GM12891 (cell line): ENCODE measurements around the gene STARD10.
"Not testable (repeated sequence)": the region's sequence is repeated elsewhere in the genome, so short reads cannot be mapped to it uniquely, and the experiment has no call there.

Experiments
- DNase-seq: peaks from one replicate; pipeline ENCODE4 v3.0.0; 2011; ENCODE audit warnings: low spot score; ENCODE audit not compliant: insufficient read length
- FAIRE-seq: peaks from 2 replicates; lab custom pipeline; 2011; peaks lifted over from hg19 to GRCh38; lab: Jason Lieb, UNC
- PAX5 ChIP-seq: IDR thresholded peaks from 2 replicates; pipeline ENCODE4 v1.6.1; 2011; ENCODE audit warnings: low read length, moderate library complexity, mild to moderate bottlenecking; ENCODE audit not compliant: insufficient read depth, severe bottlenecking
- POLR2A ChIP-seq: IDR thresholded peaks from 2 replicates; pipeline ENCODE4 v1.6.1; 2011; ENCODE audit warnings: low read depth, low read length, control low read depth
- POLR2AphosphoS5 ChIP-seq: IDR thresholded peaks from 2 replicates; pipeline ENCODE4 v1.6.1; 2011; ENCODE audit warnings: low read depth, low read length, control low read depth
- POU2F2 ChIP-seq: IDR thresholded peaks from 2 replicates; pipeline ENCODE4 v1.6.1; 2011; ENCODE audit warnings: low read depth, mild to moderate bottlenecking, control low read depth, low read length, moderate library complexity
- SPI1 ChIP-seq: IDR thresholded peaks from 2 replicates; pipeline ENCODE4 v1.6.1; 2011; ENCODE audit warnings: low read depth, low read length, control low read depth
- TAF1 ChIP-seq: IDR thresholded peaks from 2 replicates; pipeline ENCODE4 v1.6.1; 2011; ENCODE audit warnings: low read depth, low read length, control low read depth

STARD10 gene

DNA sequence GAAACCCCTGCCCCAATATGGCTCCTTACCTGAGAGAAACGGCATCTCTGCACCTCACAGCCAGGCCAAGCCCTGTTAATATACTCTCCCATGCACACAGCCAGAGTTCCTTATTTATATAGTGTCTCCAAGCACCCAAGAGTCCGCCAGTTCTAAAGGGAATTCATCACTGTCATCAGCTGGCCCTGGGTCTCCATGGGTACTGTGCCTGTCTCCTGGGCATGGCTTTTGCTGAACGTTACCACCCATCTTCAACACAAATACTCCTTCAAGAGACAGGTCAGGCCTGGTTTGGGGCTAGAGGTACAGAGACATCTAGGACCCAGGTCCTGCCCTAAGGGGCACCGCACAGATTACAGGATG is 18.7 kb upstream of the STARD10 start:
- TF ChIP-seq TAF1 (no peak), PAX5 (no peak), POLR2AphosphoS5 (no peak), POU2F2 (no peak), SPI1 (no peak), POLR2A (no peak)
- FAIRE-seq, result no peak
- DNase-seq, result no peak

DNA sequence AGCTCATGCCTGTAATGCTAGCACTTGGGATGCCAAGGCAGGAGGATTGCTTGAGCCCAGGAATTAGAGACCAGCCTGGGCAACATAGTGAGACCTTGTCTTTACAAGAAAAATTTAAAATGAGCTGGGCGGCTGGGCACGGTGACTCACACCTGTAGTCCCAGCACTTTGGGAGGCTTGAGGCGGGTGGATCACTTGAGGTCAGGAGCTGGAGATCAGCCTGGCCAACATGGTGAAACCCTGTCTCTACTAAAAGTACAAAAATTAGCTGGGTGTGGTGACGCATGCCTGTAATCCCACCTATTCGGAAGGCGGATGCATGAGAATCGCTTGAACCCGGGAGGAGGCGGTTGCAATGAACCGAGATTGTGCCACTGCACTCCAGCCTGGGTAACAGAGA is 17.8 kb upstream of the STARD10 start:
- FAIRE-seq, DNase-seq: not testable (repeated sequence)

DNA sequence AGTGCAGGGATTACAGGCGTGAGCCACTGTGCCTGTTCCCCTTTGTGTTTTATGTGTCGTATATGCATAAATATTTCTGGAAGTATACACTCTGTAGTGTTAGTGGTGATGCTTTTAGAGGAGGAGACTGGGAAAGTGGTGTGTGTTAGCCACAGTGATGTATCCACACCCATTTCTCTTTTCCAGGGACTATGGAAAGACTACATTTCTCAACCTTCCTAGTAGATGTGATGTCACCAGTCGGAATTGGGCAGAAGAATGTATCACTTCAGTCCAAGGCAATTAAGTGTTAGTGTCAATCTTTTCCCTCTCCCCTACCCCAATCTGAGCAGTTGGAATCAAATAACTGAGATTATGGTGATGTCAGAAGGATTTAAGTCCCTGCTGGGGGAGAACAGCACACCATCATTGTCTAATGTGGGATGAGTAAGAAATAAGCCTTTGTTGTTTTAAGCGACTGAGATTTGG is 14.5 kb upstream of the STARD10 start:
- TF ChIP-seq POLR2AphosphoS5 (no peak), PAX5 (no peak), TAF1 (no peak), POLR2A (no peak), POU2F2 (no peak), SPI1 (no peak)
- FAIRE-seq (no peak), DNase-seq (no peak)

DNA sequence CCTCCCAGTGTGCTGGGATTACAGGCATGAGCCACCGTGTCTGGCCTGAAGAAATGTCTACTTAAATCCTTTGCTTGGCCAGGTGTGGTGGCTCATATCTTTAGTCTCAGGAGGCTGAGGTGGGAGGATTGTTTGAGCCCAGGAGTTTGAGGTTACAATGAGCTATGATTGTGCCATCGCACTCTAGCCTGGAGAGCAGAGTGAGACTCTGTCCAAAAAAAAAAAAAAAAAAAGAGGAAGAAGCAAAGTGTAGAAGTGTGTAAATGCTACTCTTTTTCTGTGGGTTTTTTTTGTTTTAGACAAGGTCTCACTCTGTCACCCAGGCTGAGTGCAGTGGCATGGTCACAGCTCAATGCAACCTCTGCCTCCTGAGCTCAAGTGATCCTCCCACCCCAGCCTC is 13.9 kb upstream of the STARD10 start:
- TF ChIP-seq PAX5 (no peak), TAF1 (no peak), POLR2AphosphoS5 (no peak), POLR2A (no peak), POU2F2 (no peak), SPI1 (peak; percentile 14; the same call in 1 of the 2 replicates)
- DNase-seq (no peak), FAIRE-seq (no peak)

DNA sequence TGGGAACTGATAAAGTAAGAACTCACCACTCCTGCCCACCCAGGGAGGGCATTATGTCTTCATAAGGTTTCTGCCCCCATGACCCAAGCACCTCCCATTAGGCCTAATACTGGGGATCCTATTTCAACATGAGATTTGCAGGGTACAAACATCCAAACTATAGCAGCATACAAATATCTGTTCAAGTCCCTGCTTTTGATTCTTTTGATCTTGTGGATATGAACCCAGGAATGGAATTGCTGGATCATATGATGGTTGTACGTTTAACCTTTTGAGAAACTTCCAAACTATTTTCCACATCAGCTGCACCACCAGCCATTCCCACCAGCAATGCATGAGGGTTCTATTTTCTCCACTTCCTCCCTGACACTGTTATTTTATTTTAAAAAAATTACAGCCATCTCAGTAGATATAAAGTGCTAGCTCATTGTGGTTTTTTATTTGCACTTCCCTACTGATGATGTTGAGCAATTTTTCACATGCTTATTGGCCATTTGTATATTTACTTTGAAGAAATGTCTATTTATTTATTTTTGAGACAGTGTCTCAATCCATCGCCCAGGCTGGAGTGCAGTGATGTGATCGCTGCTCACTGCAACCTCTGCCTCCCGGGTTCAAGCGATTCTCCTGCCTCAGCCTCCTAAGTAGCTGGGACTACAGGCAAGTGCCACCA is 13.3 kb upstream of the STARD10 start:
- TF ChIP-seq POLR2A, result no peak
- peak; percentile 9; the same call in 1 of the 2 replicates for TF ChIP-seq SPI1
- TF ChIP-seq POU2F2, result no peak
- DNase-seq, result no peak
- no peak for FAIRE-seq

DNA sequence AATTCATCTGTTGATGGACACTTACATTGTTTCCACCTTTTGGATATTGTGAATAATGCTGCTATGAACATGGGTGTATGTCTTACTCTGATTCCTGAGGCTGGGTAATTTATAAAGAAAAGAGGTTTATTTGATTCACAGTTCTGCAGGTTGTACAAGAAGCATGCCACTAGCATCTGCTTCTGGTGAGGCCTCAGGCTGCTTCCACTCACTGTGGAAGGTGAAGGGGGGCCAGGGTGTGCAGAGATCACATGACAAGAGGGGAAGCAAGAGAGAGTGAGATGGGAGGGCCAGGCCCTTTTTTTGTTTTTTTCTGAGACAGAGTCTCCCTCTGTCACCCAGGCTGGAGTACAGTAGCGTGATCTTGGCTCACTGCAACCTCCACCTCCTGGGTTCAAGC is 12.5 kb upstream of the STARD10 start:
- not testable (repeated sequence) for FAIRE-seq, DNase-seq

DNA sequence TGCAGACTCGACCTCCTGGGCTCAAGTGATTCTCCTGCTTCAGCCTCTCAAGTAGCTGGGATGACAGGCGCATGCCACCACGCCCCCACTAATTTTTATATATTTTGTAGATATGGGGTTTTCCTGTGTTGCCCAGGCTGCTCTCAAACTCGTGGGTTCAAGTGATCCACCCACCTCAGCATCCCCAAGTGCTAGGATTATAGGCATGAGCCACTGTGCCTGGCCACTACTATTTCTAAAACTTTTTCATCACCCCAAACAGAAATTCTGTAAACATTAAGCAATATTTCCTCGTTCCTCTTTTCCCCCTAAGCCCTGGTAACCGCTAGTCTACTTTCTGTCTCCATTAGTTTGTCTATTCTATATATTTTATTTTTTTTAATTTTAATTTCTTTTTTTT is 11.4 kb upstream of the STARD10 start:
- TF ChIP-seq SPI1, result no peak
- TF ChIP-seq TAF1, result no peak
- no peak for TF ChIP-seq POU2F2
- no peak for TF ChIP-seq POLR2A
- no peak for TF ChIP-seq PAX5
- no peak for TF ChIP-seq POLR2AphosphoS5
- FAIRE-seq, result no peak
- DNase-seq, result no peak

DNA sequence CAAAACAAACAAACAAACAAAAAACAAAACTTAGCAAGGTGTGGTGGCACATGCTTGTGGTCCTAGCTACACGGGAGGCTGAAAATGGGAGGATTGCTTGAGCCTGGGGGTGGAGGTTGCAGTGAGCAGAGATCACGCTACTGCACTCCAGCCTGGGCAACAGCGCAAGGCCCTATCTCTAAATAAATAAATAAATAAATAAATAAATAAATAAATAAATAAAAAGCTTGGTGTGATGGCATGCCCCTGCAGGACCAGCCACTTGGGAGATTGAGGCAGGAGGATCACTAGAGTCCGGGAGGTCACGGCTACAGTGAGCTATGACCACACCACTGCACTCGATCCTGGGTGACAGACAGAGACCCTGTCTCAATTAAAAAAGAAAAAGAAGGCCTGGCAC is 9.0 kb upstream of the STARD10 start:
- TF ChIP-seq POLR2AphosphoS5 (no peak), PAX5 (no peak), POLR2A (no peak), TAF1 (no peak), SPI1 (no peak), POU2F2 (no peak)
- FAIRE-seq, result no peak
- DNase-seq, result no peak

DNA sequence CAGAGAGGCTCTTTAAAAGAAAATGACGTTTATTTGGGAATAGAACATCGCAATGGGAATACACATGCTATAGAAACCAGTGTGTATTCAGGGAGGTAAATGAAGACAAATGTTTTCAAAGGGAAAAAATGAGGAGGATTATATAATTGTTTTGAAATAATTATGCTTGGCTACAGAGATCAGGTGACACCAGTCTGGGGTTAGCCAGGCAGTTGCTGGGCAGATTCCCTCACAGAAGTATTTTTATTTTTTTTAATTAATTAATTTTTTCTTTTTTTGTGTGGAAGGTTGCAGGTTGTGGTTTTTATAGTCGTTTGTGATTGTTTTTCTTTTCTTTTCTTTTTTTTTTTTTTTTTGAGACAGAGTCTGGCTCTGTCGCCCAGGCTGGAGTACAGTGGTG is 5.6 kb upstream of the STARD10 start:
- no peak for DNase-seq
- TF ChIP-seq PAX5 (no peak), POLR2A (no peak), SPI1 (no peak), TAF1 (no peak), POLR2AphosphoS5 (no peak), POU2F2 (no peak)
- no peak for FAIRE-seq

DNA sequence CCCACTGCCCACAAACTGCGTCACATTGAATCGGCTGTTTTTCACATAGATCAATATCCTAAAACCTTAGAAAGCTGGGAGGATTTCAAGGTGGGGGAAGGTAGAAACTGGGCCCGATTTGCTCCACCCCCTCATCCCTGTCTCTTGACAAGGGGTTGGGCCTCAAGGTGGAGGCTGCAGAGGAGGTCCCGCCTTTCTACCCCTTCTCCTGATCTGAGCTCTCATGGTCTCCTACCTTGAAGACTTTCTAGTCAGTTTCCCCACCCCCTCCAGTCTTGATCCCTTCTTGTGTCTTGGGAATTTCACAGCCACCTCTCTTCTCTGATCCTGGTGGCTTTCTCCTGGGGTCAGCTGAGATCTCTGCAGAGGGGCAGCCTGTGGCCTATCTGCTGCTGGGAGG is 4.5 kb upstream of the STARD10 start:
- TF ChIP-seq POLR2A, result no peak
- no peak for TF ChIP-seq SPI1
- TF ChIP-seq TAF1, result no peak
- no peak for TF ChIP-seq POU2F2
- TF ChIP-seq PAX5, result no peak
- DNase-seq, result no peak
- no peak for FAIRE-seq

DNA sequence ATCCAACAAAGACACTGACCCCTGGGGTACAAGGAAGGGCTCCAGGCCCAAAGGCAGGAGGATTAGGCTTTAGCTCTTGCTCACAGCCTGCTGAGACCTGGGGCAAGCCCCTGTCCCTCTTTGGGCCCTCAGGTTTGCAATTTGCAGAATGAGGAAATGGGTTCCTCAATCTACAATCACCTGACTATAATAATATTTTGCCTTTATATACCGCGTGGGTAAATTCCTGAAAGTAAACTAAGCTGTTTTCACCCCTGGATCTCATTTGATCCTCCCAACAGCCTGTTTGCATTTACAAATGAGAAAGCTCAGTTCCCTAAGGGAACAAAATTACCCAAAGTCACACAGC is 797 bp downstream of the STARD10 start:
- no peak for FAIRE-seq
- peak; percentile 2 for DNase-seq
- no peak for TF ChIP-seq POLR2AphosphoS5
- TF ChIP-seq SPI1, result 0 out of 2 replicates have a peak, but pooled peaks have one; percentile 23
